Muscle of arm (tissue), 12 donors: ENCODE measurements around the gene MFSD1. TPM values are rescaled to one million over a fixed set of nuclear protein-coding genes. Genes with fewer than 3 reads are reported as not detected.

Experiments
- DNase-seq: peaks from one replicate; pipeline ENCODE4 v3.0.0-alpha.2; 2013
- polyA plus RNA-seq, 12 donors: library from polyadenylated mRNA; unstranded; fragments of 120-200 nt; gene quantifications; one replicate each; pipeline ENCODE4 v1.2.1, GENCODE V29; 2013; ENCODE audit not compliant: insufficient read length in 12 of 12

The MFSD1 gene
- polyA plus RNA-seq, 12 donors: 21.9 to 43.7 (median 29.8) TPM; not detected in 1

DNA sequence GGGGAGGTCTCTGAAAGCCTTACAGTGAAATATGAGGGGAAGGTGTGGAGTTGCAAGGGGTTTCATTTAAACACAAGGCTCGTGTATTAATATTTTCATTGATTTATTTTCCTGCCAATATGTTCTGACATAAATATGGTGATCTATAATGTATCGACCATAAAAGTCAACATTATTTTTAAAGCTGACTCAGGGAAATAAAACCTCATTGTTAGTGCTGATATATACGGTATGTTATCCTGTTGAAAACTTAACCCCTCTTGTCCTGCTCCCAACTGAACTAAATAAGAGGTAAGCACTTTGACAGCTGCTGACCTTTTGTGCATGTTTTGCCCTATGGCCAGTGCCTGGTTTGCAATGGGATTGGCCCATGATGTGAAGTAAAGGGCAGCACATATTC is 47.9 kb downstream of the MFSD1 start:
- no peak for DNase-seq

- no peak for DNase-seq
Measured at GRCh38 chr3:158859362-158859761, 57.5 kb downstream of the MFSD1 start.

DNA sequence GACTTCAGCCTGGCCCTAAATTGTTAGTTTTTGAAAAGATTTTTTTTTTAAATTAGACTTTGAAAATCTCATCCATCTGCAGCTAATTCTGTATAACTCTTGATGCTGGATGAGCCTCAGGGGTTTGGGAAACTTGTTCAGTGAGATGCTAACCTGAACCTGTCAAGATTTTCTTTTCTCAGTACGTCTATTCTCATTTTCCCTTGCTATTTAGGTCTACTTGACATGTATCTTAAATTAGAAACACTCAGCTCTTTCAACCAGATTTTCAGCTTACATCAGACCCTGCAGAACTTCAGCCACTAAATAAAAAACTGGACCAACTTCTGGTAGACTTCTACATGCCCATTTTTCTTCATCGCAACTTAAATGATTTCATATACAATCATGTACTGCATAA is 61.4 kb downstream of the MFSD1 start:
- no peak for DNase-seq

GRCh38 chr3:158864492-158864891 is 62.6 kb downstream of the MFSD1 start:
- no peak for DNase-seq

DNA sequence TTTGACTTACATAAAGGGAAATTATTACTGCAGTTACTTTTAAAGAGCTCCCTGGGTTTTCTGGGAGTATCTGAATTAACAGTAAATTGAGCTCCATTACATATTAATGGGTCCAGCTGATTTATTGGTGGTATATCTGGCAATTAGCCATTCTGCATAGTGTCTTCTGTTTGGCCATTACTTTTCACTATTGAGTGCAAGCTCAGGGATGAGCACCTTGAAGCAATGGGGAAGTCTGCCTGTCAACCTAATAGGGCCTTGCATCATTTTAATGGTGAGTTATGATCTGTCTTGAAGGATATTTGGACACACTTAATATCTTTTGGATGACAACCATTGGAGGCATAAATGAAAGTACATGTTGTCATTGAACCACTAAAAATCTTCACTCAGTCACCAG is 73.8 kb downstream of the MFSD1 start:
- no peak for DNase-seq

Other genes with a start within 250 kb of the MFSD1 start
- 100 to 1,000 TPM in 2 of 12 donors, 10 to 100 TPM in 9, not detected in 1; 31.8 to 126 (median 65.9) TPM for gene MLF1, start 230.9 kb upstream of the MFSD1 start, polyA plus RNA-seq
- gene GFM1, start 157.5 kb upstream of the MFSD1 start, polyA plus RNA-seq: 10 to 100 TPM in 11 of 12 donors, not detected in 1; 29.0 to 47.7 (median 40.9) TPM
- 10 to 100 TPM in 11 of 12 donors, not detected in 1; 17.6 to 29.4 (median 23.6) TPM for gene LXN, start 129.4 kb upstream of the MFSD1 start, polyA plus RNA-seq
- 10 to 100 TPM in 1 of 12 donors, 1 to 10 TPM in 9, under 1 TPM in 1, not detected in 1; 0.89 to 36.8 (median 3.7) TPM for gene RARRES1, start 69.6 kb upstream of the MFSD1 start, polyA plus RNA-seq